ENCODE results near the gene ABCC1.
"Not testable (repeated sequence)": the region's sequence is repeated elsewhere in the genome, so short reads cannot be mapped to it uniquely, and the experiment has no call there.

- not testable (repeated sequence) for TF ChIP-seq CTCF (conservative IDR thresholded peaks at IDR 0.05); ZFX (IDR thresholded peaks at IDR 0.05)
Measured at GRCh38 chr16:16153000-16153399, 203.6 kb downstream of the ABCC1 start.
